Ishikawa (cell line): Measurements from ENCODE around the gene PROM1.

Experiments used
- CEBPB ChIP-seq: IDR thresholded peaks from 2 replicates; pipeline ENCODE4 v1.6.1; 2012
- CREB1 ChIP-seq: IDR thresholded peaks from 2 replicates; pipeline ENCODE4 v1.6.1; 2012; ENCODE audit warnings: low read depth
- EGR1 ChIP-seq: IDR thresholded peaks from 2 replicates; pipeline ENCODE4 v1.6.1; 2012
- EP300 ChIP-seq: IDR thresholded peaks from 2 replicates; pipeline ENCODE4 v1.6.1; 2012; ENCODE audit warnings: borderline replicate concordance
- FOXM1 ChIP-seq: IDR thresholded peaks from 2 replicates; pipeline ENCODE4 v1.6.1; 2012; ENCODE audit warnings: low read depth, borderline replicate concordance
- MAX ChIP-seq: IDR thresholded peaks from 2 replicates; pipeline ENCODE4 v1.6.1; 2012
- NFIC ChIP-seq: IDR thresholded peaks from 2 replicates; pipeline ENCODE4 v1.6.1; 2012
- RAD21 ChIP-seq: IDR thresholded peaks from 2 replicates; pipeline ENCODE4 v1.6.1; 2012; ENCODE audit warnings: low read depth
- REST ChIP-seq: IDR thresholded peaks from 2 replicates; pipeline ENCODE4 v1.6.1; 2012; ENCODE audit warnings: low read depth, mild to moderate bottlenecking
- TAF1 ChIP-seq: IDR thresholded peaks from 2 replicates; pipeline ENCODE4 v1.6.1; 2012; ENCODE audit warnings: low read depth, mild to moderate bottlenecking
- TCF12 ChIP-seq: IDR thresholded peaks from 2 replicates; pipeline ENCODE4 v1.6.1; 2012; ENCODE audit warnings: low read depth
- TEAD4 ChIP-seq: IDR thresholded peaks from 2 replicates; pipeline ENCODE4 v1.6.1; 2012
- USF1 ChIP-seq: IDR thresholded peaks from 2 replicates; pipeline ENCODE4 v1.6.1; 2012
- YY1 ChIP-seq: IDR thresholded peaks from 2 replicates; pipeline ENCODE4 v1.6.1; 2012; ENCODE audit warnings: low read depth
- ZBTB7A ChIP-seq: IDR thresholded peaks from 2 replicates; pipeline ENCODE4 v1.6.1; 2012; ENCODE audit warnings: low read depth

The PROM1 gene

GRCh38 chr4:15947684-15948083 is 136.1 kb downstream of the PROM1 start:
- TF ChIP-seq FOXM1 (no peak), REST (no peak), TCF12 (no peak), TEAD4 (no peak), NFIC (no peak), ZBTB7A (no peak), MAX (no peak), CREB1 (no peak), EP300 (no peak), EGR1 (no peak), YY1 (no peak), USF1 (no peak), TAF1 (no peak), RAD21 (no peak), CEBPB (no peak)

- no peak for TF ChIP-seq FOXM1
- TF ChIP-seq NFIC, result no peak
- no peak for TF ChIP-seq EP300
- TF ChIP-seq USF1, result no peak
- no peak for TF ChIP-seq YY1
- TF ChIP-seq MAX, result no peak
These were observed 138.3 kb downstream of the PROM1 start for GRCh38 chr4:15945516-15945915.

- TF ChIP-seq EP300 (no peak), TCF12 (no peak), CEBPB (no peak), TAF1 (no peak), FOXM1 (no peak), NFIC (no peak), EGR1 (no peak), CREB1 (no peak), TEAD4 (no peak), MAX (no peak), YY1 (no peak), USF1 (no peak)
These were observed 138.9 kb downstream of the PROM1 start for GRCh38 chr4:15944895-15945294.

- TF ChIP-seq MAX (no peak), TAF1 (no peak), USF1 (no peak)
These were observed 141.5 kb downstream of the PROM1 start for GRCh38 chr4:15942283-15942682.

GRCh38 chr4:15938640-15939039 is 145.2 kb downstream of the PROM1 start, which contains the start of gene FGFBP1:
TSS of gene FGFBP1 (minus strand) at chr4:15938740. CDS start at chr4:15936632, 2,108 bp downstream.
- TF ChIP-seq CEBPB (no peak), ZBTB7A (no peak), NFIC (no peak), EGR1 (no peak), CREB1 (no peak), TCF12 (no peak), REST (no peak), FOXM1 (no peak), YY1 (no peak), MAX (no peak), EP300 (no peak), RAD21 (no peak), TAF1 (no peak), TEAD4 (no peak), USF1 (no peak)
